Peyer's patch (tissue), 4 donors: Measurements from ENCODE around the gene GLIS2.

Source experiments
- CTCF ChIP-seq, 6 experiments: fragments of 450-650 bp in 4 of 6; fragments of 200-600 bp in 2 of 6; sonication (generic) in 1 of 6; IDR thresholded peaks; one replicate each; pipeline ENCODE4 v1.5.1; 2017 to 2019; ENCODE audit warnings: antibody characterized with exemption in 6 of 6, mild to moderate bottlenecking in 3 of 6, moderate library complexity in 1 of 6
- POLR2A ChIP-seq, 2 donors: fragments of 450-650 bp; IDR thresholded peaks; one replicate each; pipeline ENCODE4 v1.5.1; 2017; ENCODE audit warnings: antibody characterized with exemption in 2 of 2, mild to moderate bottlenecking in 2 of 2, moderate library complexity in 2 of 2

GRCh38 chr16:4271176-4272113 lies 44.4 kb upstream of the GLIS2 start:
- TF ChIP-seq CTCF (IDR thresholded peaks at IDR 0.05) (peak in 2 of 6 experiments; percentile 8 to 17), POLR2A (IDR thresholded peaks at IDR 0.05) (peak in 1 of 2 donors; percentile 18)
